ENCODE measurements around the gene SBNO2. TPM values are rescaled to one million over a fixed set of nuclear protein-coding genes. Genes with fewer than 3 reads are reported as not detected.

SBNO2 gene
- total and polyA plus RNA-seq, 4 donors = 45.6 to 155 (median 95.9) TPM

GRCh38 chr19:1146412-1146699, 27.7 kb downstream of the SBNO2 start:
- no peak overlapping the region for H3K4me3 ChIP-seq
- TF ChIP-seq CTCF (IDR thresholded peaks at IDR 0.05; ENCODE audit: control extremely low read depth, extremely low read depth) = no peak
- WGBS, 2 donors = 93 to 96% methylated on average over 13 of the region's 13 CpGs
- peaks cover 0 to 62% (median 6%) of the 10 kb centered on the region in 4 donors for H3K36me3 ChIP-seq (ENCODE audit: control insufficient read depth in 4 of 4, insufficient read depth in 4 of 4, low read length in 4 of 4)
- peaks cover 0 to 15% (median 0%) of the 10 kb centered on the region in 5 donors for H3K4me1 ChIP-seq (ENCODE audit: control insufficient read depth in 5 of 5, insufficient read depth in 5 of 5, low read length in 5 of 5)
- ATAC-seq (ENCODE audit: insufficient read depth, low FRiP score) (no peak), DNase-seq (no peak)
- H3K27ac ChIP-seq (ENCODE audit: low read depth in 1 of 2, low read length in 1 of 2) = no peak overlapping the region
- H3K27me3 ChIP-seq (ENCODE audit: control insufficient read depth in 3 of 3, insufficient read depth in 3 of 3, low read length in 2 of 3) = no peaks in the 10 kb centered on the region
- H3K9ac ChIP-seq (ENCODE audit: insufficient read depth in 1 of 2, low read length in 2 of 2) = no peak overlapping the region
- H3K9me3 ChIP-seq (ENCODE audit: control insufficient read depth in 4 of 4, insufficient read depth in 3 of 4, low read length in 3 of 4) = no peaks in the 10 kb centered on the region

GRCh38 chr19:1145635-1146411, 28.2 kb downstream of the SBNO2 start:
- no peak for ATAC-seq (ENCODE audit: insufficient read depth, low FRiP score)
- no peak for DNase-seq
- Histone ChIP-seq H3K9me3 (ENCODE audit: control insufficient read depth in 4 of 4, insufficient read depth in 3 of 4, low read length in 3 of 4) (no peaks in the 10 kb centered on the region), H3K27ac (ENCODE audit: low read depth in 1 of 2, low read length in 1 of 2) (no peak overlapping the region), H3K4me1 (ENCODE audit: control insufficient read depth in 5 of 5, insufficient read depth in 5 of 5, low read length in 5 of 5) (peaks cover 0 to 13% (median 0%) of the 10 kb centered on the region in 5 donors), H3K4me3 (no peak overlapping the region), H3K27me3 (ENCODE audit: control insufficient read depth in 3 of 3, insufficient read depth in 3 of 3, low read length in 2 of 3) (no peaks in the 10 kb centered on the region), H3K36me3 (ENCODE audit: control insufficient read depth in 4 of 4, insufficient read depth in 4 of 4, low read length in 4 of 4) (peaks cover 0 to 59% (median 5%) of the 10 kb centered on the region in 4 donors), H3K9ac (ENCODE audit: insufficient read depth in 1 of 2, low read length in 2 of 2) (no peak overlapping the region)
- TF ChIP-seq CTCF (IDR thresholded peaks at IDR 0.05; ENCODE audit: control extremely low read depth, extremely low read depth) = no peak
- 96 to 98% methylated on average over 26 of the region's 26 CpGs for WGBS, 2 donors

GRCh38 chr19:1144741-1145140, 29.3 kb downstream of the SBNO2 start:
- ATAC-seq (ENCODE audit: insufficient read depth, low FRiP score) = no peak
- no peak for DNase-seq
- Histone ChIP-seq H3K4me3 (no peak overlapping the region), H3K4me1 (ENCODE audit: control insufficient read depth in 5 of 5, insufficient read depth in 5 of 5, low read length in 5 of 5) (peaks cover 0 to 5% (median 0%) of the 10 kb centered on the region in 5 donors), H3K9me3 (ENCODE audit: control insufficient read depth in 4 of 4, insufficient read depth in 3 of 4, low read length in 3 of 4) (no peaks in the 10 kb centered on the region), H3K27me3 (ENCODE audit: control insufficient read depth in 3 of 3, insufficient read depth in 3 of 3, low read length in 2 of 3) (no peaks in the 10 kb centered on the region), H3K9ac (ENCODE audit: insufficient read depth in 1 of 2, low read length in 2 of 2) (no peak overlapping the region), H3K27ac (ENCODE audit: low read depth in 1 of 2, low read length in 1 of 2) (no peak overlapping the region), H3K36me3 (ENCODE audit: control insufficient read depth in 4 of 4, insufficient read depth in 4 of 4, low read length in 4 of 4) (peaks cover 0 to 57% (median 5%) of the 10 kb centered on the region in 4 donors)
- TF ChIP-seq CTCF (IDR thresholded peaks at IDR 0.05; ENCODE audit: control extremely low read depth, extremely low read depth) = no peak
- 98 to 100% methylated on average over 1 of the region's 1 CpG for WGBS, 2 donors
